NCI-H446 (cell line): ENCODE measurements around the gene CACNA1C.

ENCODE experiments used
- DNase-seq, 2 experiments: peaks; one replicate each; lab custom pipeline; 2025; lab: John Stamatoyannopoulos, UW

CACNA1C gene

DNA sequence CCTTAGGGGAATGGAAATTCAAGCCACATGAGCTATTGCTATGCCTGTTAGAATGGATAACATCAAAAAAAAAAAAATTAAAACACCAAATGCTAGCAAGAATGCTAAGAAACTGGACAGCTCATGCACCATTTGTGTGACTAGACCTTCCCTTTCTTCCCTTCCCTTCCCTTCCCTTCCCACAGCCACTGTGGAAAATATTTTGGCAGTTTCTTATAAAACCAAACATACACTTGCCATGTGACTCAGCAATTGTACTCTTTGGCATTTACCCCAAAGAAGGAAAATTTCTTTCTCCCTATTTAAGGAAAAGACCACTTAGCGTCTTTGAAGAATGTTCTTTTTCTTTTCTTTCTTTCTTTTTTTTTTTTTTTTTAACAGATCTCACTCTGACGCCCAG lies 692.9 kb downstream of the CACNA1C start:
- no peak for DNase-seq
